ENCODE measurements around the gene DCLK1.

DNA sequence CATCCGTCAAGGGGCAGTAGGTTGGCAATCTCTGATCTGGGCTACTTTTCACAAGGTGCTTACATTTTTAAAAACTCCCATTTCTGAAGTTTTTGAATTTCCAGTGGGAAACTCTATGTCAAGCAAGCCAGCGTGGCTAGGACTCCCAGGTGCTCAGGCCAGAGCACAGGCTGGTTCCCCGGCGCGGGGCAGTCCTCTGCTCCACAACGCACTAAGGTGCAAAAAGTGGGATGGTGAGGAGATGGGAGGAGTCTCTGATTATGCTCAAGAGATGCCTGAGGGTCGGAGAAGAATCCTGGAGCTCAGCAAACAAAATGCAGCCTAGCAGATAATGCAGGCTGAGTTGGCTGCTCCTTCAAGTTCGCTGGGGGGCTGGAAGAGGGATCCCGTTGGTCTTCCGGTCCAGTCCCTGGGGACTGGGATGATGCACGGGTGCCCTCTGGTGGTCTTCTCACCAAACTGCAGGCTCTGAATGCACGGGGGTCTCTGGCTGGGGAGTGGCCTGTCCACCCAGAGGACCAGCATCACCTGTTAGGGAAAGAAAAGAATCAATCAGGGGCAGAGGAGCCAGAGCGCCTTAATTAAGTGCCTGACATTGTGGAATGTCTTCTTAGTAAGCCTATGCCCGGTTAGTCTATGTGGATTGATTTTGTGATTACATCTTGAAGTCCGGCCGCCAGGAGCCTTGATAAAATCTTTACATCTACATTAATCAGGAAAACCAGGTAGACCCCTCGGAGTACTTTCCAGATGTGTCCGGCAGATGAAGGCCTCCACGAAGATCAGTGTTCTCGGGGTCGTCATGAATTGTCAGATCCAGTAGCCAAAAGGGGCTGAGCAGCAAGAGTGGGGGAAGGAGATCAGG, 410.3 kb downstream of the DCLK1 start:
- TF ChIP-seq POLR2A (IDR thresholded peaks at IDR 0.05), result no peak
- TF ChIP-seq, protein P1, sequence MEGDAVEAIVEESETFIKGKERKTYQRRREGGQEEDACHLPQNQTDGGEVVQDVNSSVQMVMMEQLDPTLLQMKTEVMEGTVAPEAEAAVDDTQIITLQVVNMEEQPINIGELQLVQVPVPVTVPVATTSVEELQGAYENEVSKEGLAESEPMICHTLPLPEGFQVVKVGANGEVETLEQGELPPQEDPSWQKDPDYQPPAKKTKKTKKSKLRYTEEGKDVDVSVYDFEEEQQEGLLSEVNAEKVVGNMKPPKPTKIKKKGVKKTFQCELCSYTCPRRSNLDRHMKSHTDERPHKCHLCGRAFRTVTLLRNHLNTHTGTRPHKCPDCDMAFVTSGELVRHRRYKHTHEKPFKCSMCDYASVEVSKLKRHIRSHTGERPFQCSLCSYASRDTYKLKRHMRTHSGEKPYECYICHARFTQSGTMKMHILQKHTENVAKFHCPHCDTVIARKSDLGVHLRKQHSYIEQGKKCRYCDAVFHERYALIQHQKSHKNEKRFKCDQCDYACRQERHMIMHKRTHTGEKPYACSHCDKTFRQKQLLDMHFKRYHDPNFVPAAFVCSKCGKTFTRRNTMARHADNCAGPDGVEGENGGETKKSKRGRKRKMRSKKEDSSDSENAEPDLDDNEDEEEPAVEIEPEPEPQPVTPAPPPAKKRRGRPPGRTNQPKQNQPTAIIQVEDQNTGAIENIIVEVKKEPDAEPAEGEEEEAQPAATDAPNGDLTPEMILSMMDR (IDR thresholded peaks at IDR 0.05), result peak; percentile 71 to 90 (median 76)

All from uterus (tissue), 2 donors.